LNCaP clone FGC (cell line): Measurements from ENCODE around the gene BAIAP3.

Experiments
- DNase-seq: peaks from one replicate; pipeline ENCODE4 v3.0.0-alpha.2; 2011; ENCODE audit warnings: low read depth
- H3K4me3 ChIP-seq: 2 replicates; pipeline ENCODE4 v1.5.1; 2011; ENCODE audit warnings: mild to moderate bottlenecking, low read depth, low read length, control low read depth
- CTCF ChIP-seq: IDR thresholded peaks from 2 replicates; pipeline ENCODE4 v1.5.1; 2012; ENCODE audit warnings: mild to moderate bottlenecking; ENCODE audit not compliant: control insufficient read depth, insufficient read depth; ENCODE audit errors: extremely low read depth

Gene BAIAP3

GRCh38 chr16:1377406-1378010, 44.1 kb downstream of the BAIAP3 start:
- H3K4me3 ChIP-seq: peak overlapping the region; percentile 75
- DNase-seq: no peak
- no peak for TF ChIP-seq CTCF

GRCh38 chr16:1378087-1378803, 44.8 kb downstream of the BAIAP3 start:
- no peak for DNase-seq
- TF ChIP-seq CTCF: no peak
- peak overlapping the region; percentile 75 for H3K4me3 ChIP-seq

GRCh38 chr16:1378804-1379303, 45.4 kb downstream of the BAIAP3 start:
- peak overlapping the region; percentile 75 for H3K4me3 ChIP-seq
- DNase-seq: no peak
- TF ChIP-seq CTCF: no peak

- peak overlapping the region; percentile 75 for H3K4me3 ChIP-seq
- no peak for DNase-seq
- TF ChIP-seq CTCF: peak; percentile 28; the same call in 1 of the 2 replicates
These were observed 46.0 kb downstream of the BAIAP3 start for GRCh38 chr16:1379304-1380076.

GRCh38 chr16:1380195-1380594, 46.8 kb downstream of the BAIAP3 start:
- TF ChIP-seq CTCF: no peak
- H3K4me3 ChIP-seq: peak overlapping the region; percentile 75
- no peak for DNase-seq

- no peak for TF ChIP-seq CTCF
- DNase-seq: no peak
- H3K4me3 ChIP-seq: no peak overlapping the region
These were observed 48.4 kb downstream of the BAIAP3 start for GRCh38 chr16:1381612-1382406.
